Osteoblast (primary cell): ENCODE results near the gene TXNDC17. TPM values are rescaled to one million over a fixed set of nuclear protein-coding genes. Genes with fewer than 3 reads are reported as not detected.
"Not testable (repeated sequence)": the region's sequence is repeated elsewhere in the genome, so short reads cannot be mapped to it uniquely, and the experiment has no call there.

Experiments used
- DNase-seq: peaks from one replicate; pipeline ENCODE4 v3.0.0; 2011; ENCODE audit warnings: low spot score, mixed read lengths; ENCODE audit not compliant: insufficient read length; ENCODE audit errors: missing footprints
- H2AFZ ChIP-seq: 2 replicates; pipeline ENCODE4 v1.6.0; 2011; ENCODE audit warnings: mild to moderate bottlenecking, low read length
- H3K27ac ChIP-seq: 2 replicates; pipeline ENCODE4 v1.5.1; 2011; ENCODE audit warnings: mild to moderate bottlenecking, low read depth, low read length, moderate library complexity
- H3K27me3 ChIP-seq: 2 replicates; pipeline ENCODE4 v1.6.0; 2012; ENCODE audit warnings: mild to moderate bottlenecking, control low read depth, inconsistent platforms, low read length, moderate library complexity; ENCODE audit not compliant: insufficient read depth
- H3K36me3 ChIP-seq: 2 replicates; pipeline ENCODE4 v1.5.1; 2011; ENCODE audit warnings: mild to moderate bottlenecking, low read length, control low read depth, moderate library complexity; ENCODE audit not compliant: insufficient read depth
- H3K4me1 ChIP-seq: 2 replicates; pipeline ENCODE4 v1.5.1; 2011; ENCODE audit warnings: mild to moderate bottlenecking, low read length, control low read depth, moderate library complexity; ENCODE audit not compliant: insufficient read depth
- H3K4me2 ChIP-seq: 2 replicates; pipeline ENCODE4 v1.6.0; 2011; ENCODE audit warnings: mild to moderate bottlenecking, low read length; ENCODE audit not compliant: insufficient read depth
- H3K4me3 ChIP-seq: fragments of 200-600 bp; sonication (generic); 3 replicates; pipeline ENCODE4 v1.5.1; 2012; ENCODE audit warnings: mild to moderate bottlenecking, low read length, inconsistent platforms; ENCODE audit not compliant: insufficient read depth
- H3K79me2 ChIP-seq: 2 replicates; pipeline ENCODE4 v1.6.0; 2012; ENCODE audit warnings: mild to moderate bottlenecking, low read length, control low read depth, inconsistent platforms; ENCODE audit not compliant: insufficient read depth
- H3K9me3 ChIP-seq: 2 replicates; pipeline ENCODE4 v1.5.1; 2011; ENCODE audit warnings: low read depth, low read length, control low read depth
- H4K20me1 ChIP-seq: 2 replicates; pipeline ENCODE4 v1.6.0; 2012; ENCODE audit warnings: mild to moderate bottlenecking, low read length, control low read depth; ENCODE audit not compliant: insufficient read depth
- CTCF ChIP-seq: IDR thresholded peaks from 2 replicates; pipeline ENCODE4 v1.5.1; 2011; ENCODE audit warnings: mild to moderate bottlenecking, low read depth, low read length, moderate library complexity; ENCODE audit errors: extremely low read depth
- total RNA-seq: library from RNA; depleted of rRNA; stranded (reverse); fragments of >200 nt; gene quantifications from 2 replicates; pipeline ENCODE4 v1.2.3, GENCODE V29; 2012

The TXNDC17 gene
- total RNA-seq, 1 donor = 70.6 TPM

GRCh38 chr17:6657633-6658287 lies 16.9 kb downstream of the TXNDC17 start:
- no peaks in the 10 kb centered on the region for H3K9me3 ChIP-seq
- peaks cover 66% of the 10 kb centered on the region for H3K27me3 ChIP-seq
- no peak for TF ChIP-seq CTCF

GRCh38 chr17:6658411-6658810 lies 17.6 kb downstream of the TXNDC17 start:
- not testable (repeated sequence) for H3K36me3 ChIP-seq, H3K4me2 ChIP-seq, DNase-seq, H4K20me1 ChIP-seq, H3K4me1 ChIP-seq, H3K4me3 ChIP-seq, H2AFZ ChIP-seq, H3K79me2 ChIP-seq, H3K27ac ChIP-seq, H3K9me3 ChIP-seq
- peaks cover 66% of the 10 kb centered on the region for H3K27me3 ChIP-seq

More at GRCh38 chr17:6657633-6658287, 16.9 kb downstream of the TXNDC17 start:
- H3K36me3 ChIP-seq = no peaks in the 10 kb centered on the region
- no peaks in the 10 kb centered on the region for H3K4me1 ChIP-seq
- H3K27ac ChIP-seq = no peak overlapping the region
- H3K79me2 ChIP-seq = no peaks in the 10 kb centered on the region
- peak; percentile 31 for DNase-seq
- H2AFZ ChIP-seq = no peak overlapping the region
- H4K20me1 ChIP-seq = no peaks in the 10 kb centered on the region
- H3K4me2 ChIP-seq = no peak overlapping the region
- H3K4me3 ChIP-seq = no peak overlapping the region

- H3K79me2 ChIP-seq = no peaks in the 10 kb centered on the region
- H3K4me1 ChIP-seq = no peaks in the 10 kb centered on the region
- no peaks in the 10 kb centered on the region for H3K9me3 ChIP-seq
- H3K4me2 ChIP-seq = no peak overlapping the region
- DNase-seq = no peak
- peaks cover 56% of the 10 kb centered on the region for H3K27me3 ChIP-seq
- H2AFZ ChIP-seq = no peak overlapping the region
- H4K20me1 ChIP-seq = no peaks in the 10 kb centered on the region
- no peaks in the 10 kb centered on the region for H3K36me3 ChIP-seq
- H3K4me3 ChIP-seq = no peak overlapping the region
- TF ChIP-seq CTCF = no peak
- H3K27ac ChIP-seq = no peak overlapping the region
These were observed 19.2 kb downstream of the TXNDC17 start for GRCh38 chr17:6660101-6660500.

GRCh38 chr17:6660805-6661463 lies 20.1 kb downstream of the TXNDC17 start:
- Histone ChIP-seq H3K4me1 (no peaks in the 10 kb centered on the region), H3K27ac (no peak overlapping the region), H3K4me2 (no peak overlapping the region), H3K36me3 (no peaks in the 10 kb centered on the region), H3K27me3 (peaks cover 51% of the 10 kb centered on the region), H3K4me3 (no peak overlapping the region), H4K20me1 (no peaks in the 10 kb centered on the region), H2AFZ (no peak overlapping the region), H3K79me2 (no peaks in the 10 kb centered on the region), H3K9me3 (no peaks in the 10 kb centered on the region)
- no peak for DNase-seq
- no peak for TF ChIP-seq CTCF
